ENCODE data around the gene PLEKHB1.

GRCh38 chr11:73651661-73652045 lies 5.3 kb downstream of the PLEKHB1 start:
- TF ChIP-seq CTCF (IDR thresholded peaks at IDR 0.05) (no peak), EP300 (IDR thresholded peaks at IDR 0.05; ENCODE audit: low read depth) (no peak), POLR2AphosphoS5 (IDR thresholded peaks at IDR 0.05) (no peak), POLR2A (IDR thresholded peaks at IDR 0.05) (no peak)

Measured in transverse colon (tissue), 4 donors.